Small intestine (tissue), 7 donors: ENCODE results near the gene TBXA2R. TPM values are rescaled to one million over a fixed set of nuclear protein-coding genes. Genes with fewer than 3 reads are reported as not detected.
"Not testable (repeated sequence)": the region's sequence is repeated elsewhere in the genome, so short reads cannot be mapped to it uniquely, and the experiment has no call there.

Experiments
- DNase-seq, 2 donors: peaks; one replicate each; pipeline versions ENCODE4 v3.0.0 to v3.0.0-alpha.2; 2013
- FAIRE-seq: peaks from 2 replicates; lab custom pipeline; 2012; peaks lifted over from hg19 to GRCh38; lab: Jason Lieb, UNC
- H3K27ac ChIP-seq, 3 donors: one replicate each; pipeline ENCODE4 v1.5.1; 2013; ENCODE audit warnings: low read length in 2 of 3, mild to moderate bottlenecking in 2 of 3, control low read depth in 1 of 3, inconsistent platforms in 1 of 3, low read depth in 1 of 3, moderate library complexity in 1 of 3
- H3K27me3 ChIP-seq, 3 donors: one replicate each; pipeline ENCODE4 v1.6.1; 2013; ENCODE audit warnings: low read length in 3 of 3, inconsistent platforms in 1 of 3; ENCODE audit not compliant: control insufficient read depth in 3 of 3, insufficient read depth in 3 of 3
- H3K36me3 ChIP-seq, 3 donors: one replicate each; pipeline ENCODE4 v1.6.1; 2013; ENCODE audit warnings: low read length in 3 of 3, inconsistent platforms in 1 of 3, low read depth in 1 of 3, mild to moderate bottlenecking in 1 of 3, moderate library complexity in 1 of 3; ENCODE audit not compliant: control insufficient read depth in 3 of 3, insufficient read depth in 2 of 3
- H3K4me1 ChIP-seq, 3 donors: one replicate each; pipeline ENCODE4 v1.6.1; 2013; ENCODE audit warnings: low read length in 2 of 3, inconsistent platforms in 1 of 3, low read depth in 1 of 3, mild to moderate bottlenecking in 1 of 3, moderate library complexity in 1 of 3; ENCODE audit not compliant: control insufficient read depth in 3 of 3, insufficient read depth in 2 of 3
- H3K4me3 ChIP-seq, 3 donors: one replicate each; pipeline ENCODE4 v1.5.1; 2013; ENCODE audit warnings: low read length in 3 of 3, control low read depth in 1 of 3, inconsistent platforms in 1 of 3, low read depth in 1 of 3, mild to moderate bottlenecking in 1 of 3, moderate library complexity in 1 of 3
- H3K9me3 ChIP-seq, 2 donors: one replicate each; pipeline ENCODE4 v1.6.1; 2013; ENCODE audit warnings: low read depth in 1 of 2, low read length in 1 of 2; ENCODE audit not compliant: control insufficient read depth in 2 of 2, insufficient read depth in 1 of 2
- WGBS, 3 donors: extraction: QIAGEN DNeasy Blood & Tissue Kit; methylation state at CpG; one replicate each; pipeline ENCODE4 v1.1.7; 2013; 5-methylcytosine and 5-hydroxymethylcytosine counted together
- polyA plus RNA-seq, 4 donors: library from polyadenylated mRNA; stranded (reverse) in 3 of 4; unstranded in 1 of 4; fragments of 200-250 nt in 3 of 4; fragments of 120-200 nt in 1 of 4; gene quantifications; one replicate each; pipeline versions ENCODE4 v1.2.1 to v1.2.3, GENCODE V29; 2013
- donor health status: healthy with polysubstance abuse.
- donor health status: control.
- donor health status: control.
- donor health status: Bipolar disorder and iron deficiency.
- donor health status: healthy.

TBXA2R gene
- polyA plus RNA-seq, 4 donors: 1.2 to 2.1 TPM; not detected in 2

- DNase-seq: peak; percentile 100
- Histone ChIP-seq H3K27me3 (no peaks in the 10 kb centered on the region), H3K4me1 (peaks cover 0 to 27% (median 4%) of the 10 kb centered on the region in 3 donors), H3K9me3 (peaks cover 0 to 4% of the 10 kb centered on the region in 2 donors), H3K36me3 (peaks cover 0 to 21% (median 0%) of the 10 kb centered on the region in 3 donors), H3K27ac (peak overlapping the region in 2 of 3 donors; percentile 28 to 47), H3K4me3 (peak overlapping the region; percentile 39 to 91 (median 45))
- 2 to 3% (median 2%) methylated on average over 35 to 48 of the region's 48 CpGs for WGBS, 3 donors
- FAIRE-seq: no peak
Measured at GRCh38 chr19:3572132-3572854, 34.4 kb downstream of the TBXA2R start.

- WGBS, 3 donors: 55 to 79% (median 72%) methylated on average over 7 of the region's 7 CpGs
- no peak for FAIRE-seq
- Histone ChIP-seq H3K4me1 (peaks cover 0 to 17% (median 0%) of the 10 kb centered on the region in 3 donors), H3K27ac (no peak overlapping the region), H3K4me3 (no peak overlapping the region), H3K36me3 (peaks cover 0 to 14% (median 0%) of the 10 kb centered on the region in 3 donors), H3K9me3 (peaks cover 0 to 4% of the 10 kb centered on the region in 2 donors), H3K27me3 (no peaks in the 10 kb centered on the region)
- no peak for DNase-seq
Measured at GRCh38 chr19:3570606-3571011, 36.1 kb downstream of the TBXA2R start.

GRCh38 chr19:3570042-3570441 lies 36.6 kb downstream of the TBXA2R start:
- H3K4me3 ChIP-seq, H3K27ac ChIP-seq, H3K9me3 ChIP-seq, H3K36me3 ChIP-seq, FAIRE-seq, H3K27me3 ChIP-seq, DNase-seq: not testable (repeated sequence)
- H3K4me1 ChIP-seq: peaks cover 0 to 17% (median 0%) of the 10 kb centered on the region in 3 donors
- WGBS, 3 donors: 32 to 72% (median 47%) methylated on average over 8 to 11 of the region's 11 CpGs

GRCh38 chr19:3565139-3565538 lies 41.5 kb downstream of the TBXA2R start:
- Histone ChIP-seq H3K4me1 (no peaks in the 10 kb centered on the region), H3K27ac (no peak overlapping the region), H3K36me3 (no peaks in the 10 kb centered on the region), H3K4me3 (no peak overlapping the region), H3K9me3 (no peaks in the 10 kb centered on the region), H3K27me3 (no peaks in the 10 kb centered on the region)
- WGBS, 3 donors: 87 to 90% (median 87%) methylated on average over 19 of the region's 19 CpGs
- no peak for DNase-seq
- FAIRE-seq: no peak

GRCh38 chr19:3563709-3564524 lies 42.8 kb downstream of the TBXA2R start:
- 83 to 86% (median 84%) methylated on average over 17 of the region's 17 CpGs for WGBS, 3 donors
- Histone ChIP-seq H3K36me3 (no peaks in the 10 kb centered on the region), H3K27ac (no peak overlapping the region), H3K27me3 (no peaks in the 10 kb centered on the region), H3K9me3 (no peaks in the 10 kb centered on the region), H3K4me3 (no peak overlapping the region), H3K4me1 (no peaks in the 10 kb centered on the region)
- peak in 1 of 2 donors; percentile 1 for DNase-seq
- FAIRE-seq: no peak

GRCh38 chr19:3557461-3558248 lies 49.0 kb downstream of the TBXA2R start, which contains the start of gene MFSD12:
Gene MFSD12, minus strand, starts transcription at chr19:3557586. Its CDS starts 183 bp downstream, at chr19:3557403.
- H3K27me3 ChIP-seq: no peaks in the 10 kb centered on the region
- peak within 1 kb of the TSS; percentile 74 to 97 (median 81) for H3K4me3 ChIP-seq
- WGBS, 3 donors: 0 to 1% (median 1%) methylated on average over 45 to 81 of the region's 81 CpGs
- DNase-seq: peak; percentile 95 to 96
- H3K9me3 ChIP-seq: no peaks in the 10 kb centered on the region
- H3K4me1 ChIP-seq: peaks cover 2 to 16% (median 3%) of the 10 kb centered on the region in 3 donors
- no peak for FAIRE-seq
- peak within 1 kb of the TSS; percentile 30 to 85 (median 65) for H3K27ac ChIP-seq
- peaks cover 0 to 3% (median 0%) of the 10 kb centered on the region in 3 donors for H3K36me3 ChIP-seq

GRCh38 chr19:3556978-3557460 lies 49.7 kb downstream of the TBXA2R start:
- H3K27me3 ChIP-seq: no peaks in the 10 kb centered on the region
- peaks cover 0 to 3% (median 0%) of the 10 kb centered on the region in 3 donors for H3K36me3 ChIP-seq
- H3K4me3 ChIP-seq: peak overlapping the region; percentile 55 to 97 (median 81)
- 0% methylated on average over 28 to 60 of the region's 60 CpGs for WGBS, 3 donors
- DNase-seq: peak; percentile 54 to 70
- FAIRE-seq: no peak
- peaks cover 2 to 16% (median 3%) of the 10 kb centered on the region in 3 donors for H3K4me1 ChIP-seq
- H3K9me3 ChIP-seq: no peaks in the 10 kb centered on the region
- H3K27ac ChIP-seq: peak overlapping the region in 1 of 3 donors; percentile 85
